Measurements from ENCODE around the gene TDRD12. TPM values are rescaled to one million over a fixed set of nuclear protein-coding genes. Genes with fewer than 3 reads are reported as not detected.

TDRD12 gene
- total RNA-seq, result 0.29 TPM in 1 of 2 replicates, not detected in the other

- no peak for DNase-seq (ENCODE audit: low read depth)
- TF ChIP-seq CTCF (conservative IDR thresholded peaks at IDR 0.05; ENCODE audit: low read depth, low read length), result no peak
- no peak within 1 kb of the TSS for H3K4me3 ChIP-seq (ENCODE audit: low read depth, low read length)
Measured at GRCh38 chr19:32719611-32720059, at the start of gene TDRD12. TDRD12 (plus strand) TSS chr19:32719767; CDS start chr19:32720073, 306 bp downstream.

- no peak overlapping the region for H3K4me3 ChIP-seq (ENCODE audit: low read depth, low read length)
- no peak for TF ChIP-seq CTCF (conservative IDR thresholded peaks at IDR 0.05; ENCODE audit: low read depth, low read length)
- no peak for DNase-seq (ENCODE audit: low read depth)
Measured at GRCh38 chr19:32671883-32672593, 47.5 kb upstream of the TDRD12 start.

GRCh38 chr19:32672841-32673240, 46.7 kb upstream of the TDRD12 start:
- no peak for DNase-seq (ENCODE audit: low read depth)
- H3K4me3 ChIP-seq (ENCODE audit: low read depth, low read length), result no peak overlapping the region
- no peak for TF ChIP-seq CTCF (conservative IDR thresholded peaks at IDR 0.05; ENCODE audit: low read depth, low read length)

GRCh38 chr19:32673573-32673972, 46.0 kb upstream of the TDRD12 start:
- DNase-seq (ENCODE audit: low read depth), result no peak
- H3K4me3 ChIP-seq (ENCODE audit: low read depth, low read length), result peak overlapping the region; percentile 75
- TF ChIP-seq CTCF (conservative IDR thresholded peaks at IDR 0.05; ENCODE audit: low read depth, low read length), result no peak

GRCh38 chr19:32674153-32674930, 45.2 kb upstream of the TDRD12 start:
- no peak for TF ChIP-seq CTCF (conservative IDR thresholded peaks at IDR 0.05; ENCODE audit: low read depth, low read length)
- peak overlapping the region; percentile 75 for H3K4me3 ChIP-seq (ENCODE audit: low read depth, low read length)
- no peak for DNase-seq (ENCODE audit: low read depth)

- DNase-seq (ENCODE audit: low read depth), result peak; percentile 75
- peak within 1 kb of the TSS; percentile 75 for H3K4me3 ChIP-seq (ENCODE audit: low read depth, low read length)
- TF ChIP-seq CTCF (conservative IDR thresholded peaks at IDR 0.05; ENCODE audit: low read depth, low read length), result no peak
Measured at GRCh38 chr19:32674931-32675719, 44.4 kb upstream of the TDRD12 start, which contains the start of gene ANKRD27. ANKRD27 (minus strand) TSS chr19:32675180; CDS start chr19:32659015, 16,165 bp downstream.

Data from epithelial cell of proximal tubule (primary cell).